ENCODE data around the gene SECISBP2. TPM values are rescaled to one million over a fixed set of nuclear protein-coding genes. Genes with fewer than 3 reads are reported as not detected.

SECISBP2 gene
- total RNA-seq, 1 experiment from 2014 or later, result 33.2 TPM

DNA sequence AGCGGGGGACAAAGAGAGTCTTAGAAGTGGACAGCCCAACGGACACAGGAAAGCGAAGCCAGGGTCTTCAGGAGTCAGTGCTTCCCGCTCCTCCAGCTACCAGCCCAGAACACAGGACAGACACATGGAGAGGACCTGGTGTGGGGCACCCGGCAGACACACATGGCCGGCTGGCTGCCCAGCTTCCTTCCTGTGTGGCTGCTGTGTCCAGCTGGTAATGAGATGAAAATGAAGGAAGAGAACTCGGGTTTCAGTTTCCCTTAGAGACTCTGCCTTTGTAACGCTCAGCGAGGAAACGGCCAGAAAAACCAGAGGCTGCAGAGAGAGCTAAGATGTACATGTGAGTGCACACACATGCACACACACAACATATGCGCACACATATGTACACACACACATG is 87.5 kb downstream of the SECISBP2 start:
- DNase-seq (ENCODE audit: low spot score), result no peak

DNA sequence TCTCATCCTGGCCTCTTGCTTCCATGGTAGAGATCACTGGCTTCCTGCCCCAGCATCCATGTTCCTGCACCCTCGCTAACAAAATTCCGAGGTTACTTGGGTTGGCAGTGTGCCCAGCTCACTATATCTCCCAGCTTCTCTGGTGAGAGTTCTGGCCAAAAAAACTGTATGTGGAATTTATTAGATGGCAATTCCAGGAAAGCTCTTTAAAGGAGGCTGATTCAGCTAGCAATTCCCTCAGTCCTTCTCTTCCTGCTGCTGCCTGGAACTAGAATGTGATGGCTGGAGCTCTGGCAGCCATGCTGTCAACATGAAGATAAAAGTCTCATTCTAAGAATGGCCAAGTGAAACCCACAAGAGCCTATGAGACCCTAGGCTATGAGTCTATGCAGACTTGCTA is 88.8 kb downstream of the SECISBP2 start:
- peak; percentile 34 for DNase-seq (ENCODE audit: low spot score)

DNA sequence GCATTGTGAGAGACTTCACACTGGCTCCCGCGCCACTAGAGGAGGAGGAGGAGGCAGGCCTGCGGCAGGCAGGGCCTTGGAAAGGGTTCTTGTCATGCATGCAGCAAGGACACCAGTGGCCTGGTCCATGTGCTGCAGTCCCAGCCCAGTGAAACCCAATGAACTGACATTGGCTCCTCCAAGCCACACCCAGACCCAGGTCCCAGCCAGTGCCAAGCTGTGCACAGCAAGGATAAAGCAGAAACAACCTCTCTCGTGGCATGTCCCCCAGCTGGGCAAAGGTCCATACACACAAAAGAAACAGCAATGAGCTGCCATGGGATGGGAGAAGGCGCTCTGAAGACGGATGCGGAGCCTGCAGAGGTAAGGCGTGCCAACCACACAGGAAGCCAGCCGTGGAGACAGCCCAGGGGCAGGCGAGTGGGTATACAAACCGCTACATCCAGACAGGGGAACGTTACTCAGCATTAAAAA is 90.4 kb downstream of the SECISBP2 start:
- no peak for DNase-seq (ENCODE audit: low spot score)

Other genes starting within 250 kb of the SECISBP2 start
- gene SHC3, start 139.7 kb upstream of the SECISBP2 start, total RNA-seq (2014; rRNA removed; shearing (Covaris generic)), result 0.10 and 0.24 TPM in 2 replicates
- gene CKS2, start 7.3 kb upstream of the SECISBP2 start, total RNA-seq (2014; rRNA removed; shearing (Covaris generic)), result 446 and 553 TPM in 2 replicates
- 5.1 and 11.1 TPM in 2 replicates for gene SEMA4D, start 179.6 kb downstream of the SECISBP2 start, total RNA-seq (2014; rRNA removed; shearing (Covaris generic))

Data from A172 (cell line).